Adipocyte (in vitro differentiated cells): Measurements from ENCODE around the gene ROBO2.

ENCODE experiments used
- DNase-seq: peaks from one replicate; pipeline ENCODE4 v3.0.0-alpha.2; 2015; ENCODE audit warnings: low read depth
- H3K27me3 ChIP-seq: replicated peaks from 2 replicates; pipeline ENCODE4 v1.7.0; 2013; ENCODE audit warnings: mild to moderate bottlenecking, low read length, moderate library complexity; ENCODE audit not compliant: control insufficient read depth, insufficient read depth
- H3K36me3 ChIP-seq: 2 replicates; pipeline ENCODE4 v1.7.0; 2013; ENCODE audit warnings: low read length, mild to moderate bottlenecking, moderate library complexity; ENCODE audit not compliant: control insufficient read depth, insufficient read depth, severe bottlenecking
- H3K4me1 ChIP-seq: 2 replicates; pipeline ENCODE4 v1.7.0; 2013; ENCODE audit warnings: mild to moderate bottlenecking, low read length, moderate library complexity; ENCODE audit not compliant: control insufficient read depth, insufficient read depth
- H3K4me3 ChIP-seq: 2 replicates; pipeline ENCODE4 v1.7.0; 2013; ENCODE audit warnings: mild to moderate bottlenecking, low read length, moderate library complexity
- H3K9ac ChIP-seq: 2 replicates; pipeline ENCODE4 v1.7.0; 2013; ENCODE audit warnings: mild to moderate bottlenecking, low read length, moderate library complexity
- H3K9me3 ChIP-seq: 2 replicates; pipeline ENCODE4 v1.7.0; 2013; ENCODE audit warnings: mild to moderate bottlenecking, low read length, moderate library complexity; ENCODE audit not compliant: control insufficient read depth

ROBO2 gene

DNA sequence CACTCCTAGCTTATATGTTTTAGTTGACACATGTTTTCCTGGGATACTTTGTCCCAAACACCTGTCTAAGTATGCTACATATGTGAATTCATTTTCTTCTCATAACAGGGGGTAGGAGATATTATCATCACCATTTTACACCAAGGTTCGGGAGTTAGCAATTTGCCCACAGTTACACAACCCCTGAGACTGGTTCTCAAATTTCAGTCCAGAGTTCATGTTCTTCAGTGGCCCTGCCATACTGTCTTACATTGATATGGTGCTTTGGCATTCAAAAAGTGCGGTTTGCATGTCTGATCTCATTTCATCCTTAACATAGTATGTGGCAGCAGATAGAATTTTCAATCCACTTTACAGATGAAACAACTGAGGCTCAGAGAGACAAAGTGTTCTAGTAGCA, 38.4 kb downstream of the ROBO2 start:
- no peaks in the 10 kb centered on the region for H3K36me3 ChIP-seq
- no peaks in the 10 kb centered on the region for H3K27me3 ChIP-seq
- peak; percentile 32 for DNase-seq

GRCh38 chr3:77079988-77080610, 40.2 kb downstream of the ROBO2 start:
- no peak overlapping the region for H3K9ac ChIP-seq
- H3K36me3 ChIP-seq: no peaks in the 10 kb centered on the region
- peaks cover 8% of the 10 kb centered on the region for H3K4me1 ChIP-seq
- H3K27me3 ChIP-seq: no peaks in the 10 kb centered on the region
- no peaks in the 10 kb centered on the region for H3K9me3 ChIP-seq
- no peak overlapping the region for H3K4me3 ChIP-seq
- DNase-seq: no peak

More for the DNA sequence above, 38.4 kb downstream of the ROBO2 start:
- Histone ChIP-seq H3K4me3 (no peak overlapping the region), H3K4me1 (peaks cover 8% of the 10 kb centered on the region), H3K9ac (no peak overlapping the region), H3K9me3 (no peaks in the 10 kb centered on the region)

- Histone ChIP-seq H3K9me3 (no peaks in the 10 kb centered on the region), H3K27me3 (no peaks in the 10 kb centered on the region), H3K36me3 (no peaks in the 10 kb centered on the region), H3K9ac (no peak overlapping the region), H3K4me3 (no peak overlapping the region), H3K4me1 (peaks cover 8% of the 10 kb centered on the region)
- peak; percentile 91 for DNase-seq
These were observed 41.4 kb downstream of the ROBO2 start for GRCh38 chr3:77081240-77081661.

DNA sequence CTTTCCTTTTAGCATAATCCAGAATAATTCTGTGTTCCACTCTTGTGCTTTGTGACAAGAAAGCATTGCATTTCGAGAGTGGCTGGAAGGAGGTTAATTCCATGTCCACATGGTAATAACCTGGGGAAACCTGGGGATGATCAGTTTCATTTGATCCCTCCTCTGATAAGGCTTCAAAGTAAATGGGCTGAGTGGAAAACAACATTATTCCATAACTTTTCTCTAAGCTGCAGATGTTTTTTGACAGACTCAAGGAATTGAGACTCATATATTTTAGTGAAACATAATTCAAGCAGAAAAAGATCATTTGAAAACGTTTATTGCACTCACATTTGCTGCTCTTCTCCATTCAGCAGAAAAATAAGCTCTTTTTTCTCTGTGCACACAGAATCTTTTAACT, 44.6 kb downstream of the ROBO2 start:
- Histone ChIP-seq H3K9ac (no peak overlapping the region), H3K27me3 (no peaks in the 10 kb centered on the region), H3K9me3 (no peaks in the 10 kb centered on the region), H3K4me1 (peaks cover 8% of the 10 kb centered on the region), H3K36me3 (no peaks in the 10 kb centered on the region), H3K4me3 (no peak overlapping the region)
- no peak for DNase-seq

DNA sequence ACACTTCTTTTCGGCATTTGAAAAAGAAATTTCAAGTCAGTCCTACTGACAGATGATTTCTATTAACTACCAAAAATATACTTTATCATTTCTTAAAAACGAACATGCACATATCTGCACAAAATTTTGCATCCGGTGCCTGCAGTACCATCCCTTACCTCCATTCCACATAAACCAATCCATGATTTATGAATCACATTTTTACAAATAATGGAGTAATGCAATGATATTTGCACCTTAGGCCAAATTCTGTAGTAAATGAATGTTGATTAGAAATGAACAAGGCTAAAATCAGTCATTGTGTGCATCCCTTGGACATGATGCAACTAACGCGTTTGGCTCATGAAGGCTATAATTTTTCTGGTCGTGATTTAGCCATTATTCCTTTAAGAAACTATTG, 46.5 kb downstream of the ROBO2 start:
- DNase-seq: no peak
- no peak overlapping the region for H3K4me3 ChIP-seq
- H3K9me3 ChIP-seq: no peaks in the 10 kb centered on the region
- peaks cover 1% of the 10 kb centered on the region for H3K4me1 ChIP-seq
- H3K36me3 ChIP-seq: no peaks in the 10 kb centered on the region
- H3K9ac ChIP-seq: no peak overlapping the region
- H3K27me3 ChIP-seq: no peaks in the 10 kb centered on the region

DNA sequence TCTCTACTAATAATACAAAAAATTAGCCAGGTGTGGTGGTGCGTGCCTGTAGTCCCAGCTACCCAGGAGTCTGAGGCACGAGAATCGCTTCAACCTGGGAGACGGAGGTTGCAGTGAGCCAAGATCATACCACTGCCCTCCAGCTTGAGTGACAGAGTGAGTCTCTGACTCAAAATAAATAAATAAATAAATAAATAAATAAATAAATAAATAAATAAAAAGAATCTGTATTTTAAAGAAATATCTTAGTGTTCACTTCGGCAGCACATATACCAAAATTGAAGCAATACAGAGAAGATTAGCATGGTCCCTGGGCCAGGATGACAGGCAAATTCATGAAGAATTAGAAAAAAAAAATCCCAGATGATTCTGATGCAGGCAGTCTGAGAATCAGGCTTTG, 51.9 kb downstream of the ROBO2 start:
- no peaks in the 10 kb centered on the region for H3K27me3 ChIP-seq
- H3K4me1 ChIP-seq: no peaks in the 10 kb centered on the region
- DNase-seq: no peak
- H3K4me3 ChIP-seq: no peak overlapping the region
- no peaks in the 10 kb centered on the region for H3K36me3 ChIP-seq
- H3K9ac ChIP-seq: no peak overlapping the region
- H3K9me3 ChIP-seq: no peaks in the 10 kb centered on the region

GRCh38 chr3:77093101-77093500, 53.2 kb downstream of the ROBO2 start:
- no peak for DNase-seq
- no peaks in the 10 kb centered on the region for H3K4me1 ChIP-seq
- no peak overlapping the region for H3K4me3 ChIP-seq
- H3K27me3 ChIP-seq: no peaks in the 10 kb centered on the region
- H3K9ac ChIP-seq: no peak overlapping the region
- no peaks in the 10 kb centered on the region for H3K36me3 ChIP-seq
- no peaks in the 10 kb centered on the region for H3K9me3 ChIP-seq

GRCh38 chr3:77096145-77096544, 56.2 kb downstream of the ROBO2 start:
- H3K9ac ChIP-seq: no peak overlapping the region
- no peaks in the 10 kb centered on the region for H3K9me3 ChIP-seq
- H3K36me3 ChIP-seq: no peaks in the 10 kb centered on the region
- DNase-seq: peak; percentile 56
- H3K4me1 ChIP-seq: no peaks in the 10 kb centered on the region
- H3K27me3 ChIP-seq: no peaks in the 10 kb centered on the region
- H3K4me3 ChIP-seq: no peak overlapping the region

GRCh38 chr3:77096966-77097890, 57.3 kb downstream of the ROBO2 start:
- no peak for DNase-seq
- Histone ChIP-seq H3K9me3 (no peaks in the 10 kb centered on the region), H3K4me3 (no peak overlapping the region), H3K36me3 (no peaks in the 10 kb centered on the region), H3K9ac (no peak overlapping the region), H3K4me1 (no peaks in the 10 kb centered on the region), H3K27me3 (no peaks in the 10 kb centered on the region)

GRCh38 chr3:77102951-77103769, 63.3 kb downstream of the ROBO2 start:
- H3K36me3 ChIP-seq: no peaks in the 10 kb centered on the region
- no peak overlapping the region for H3K4me3 ChIP-seq
- no peaks in the 10 kb centered on the region for H3K27me3 ChIP-seq
- H3K9me3 ChIP-seq: no peaks in the 10 kb centered on the region
- peaks cover 9% of the 10 kb centered on the region for H3K4me1 ChIP-seq
- DNase-seq: peak; percentile 66
- no peak overlapping the region for H3K9ac ChIP-seq

DNA sequence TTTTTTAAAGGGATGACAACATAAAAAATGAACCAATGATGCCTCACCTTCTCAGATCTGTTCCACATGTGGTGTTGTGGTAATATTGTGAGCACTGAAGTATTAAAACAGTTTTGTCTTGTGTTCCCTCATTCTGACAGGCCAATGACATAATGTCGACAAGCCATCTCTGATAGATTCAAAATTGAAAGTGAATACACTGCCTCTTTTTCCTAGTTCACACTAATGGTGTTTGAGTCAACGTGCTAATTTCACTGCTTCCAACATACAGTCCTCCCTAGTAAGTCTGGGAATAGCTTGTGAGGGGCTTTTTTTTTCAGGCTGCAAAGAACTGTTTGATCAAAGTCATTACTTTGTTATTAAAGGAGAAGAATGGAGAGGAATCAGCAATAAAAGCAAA, 82.8 kb downstream of the ROBO2 start:
- H3K27me3 ChIP-seq: no peaks in the 10 kb centered on the region
- no peak overlapping the region for H3K4me3 ChIP-seq
- no peak for DNase-seq
- no peak overlapping the region for H3K9ac ChIP-seq
- H3K9me3 ChIP-seq: no peaks in the 10 kb centered on the region
- no peaks in the 10 kb centered on the region for H3K36me3 ChIP-seq
- H3K4me1 ChIP-seq: no peaks in the 10 kb centered on the region
